Heart left ventricle (tissue), 16 donors: ENCODE measurements around the gene ANKRD35. TPM values are rescaled to one million over a fixed set of nuclear protein-coding genes. Genes with fewer than 3 reads are reported as not detected.
"Not testable (repeated sequence)": the region's sequence is repeated elsewhere in the genome, so short reads cannot be mapped to it uniquely, and the experiment has no call there.

Experiments used
- ATAC-seq, 4 donors: fragments of 200-7000 bp; cut with Tn5 transposase; one replicate each; pipeline ENCODE4 v1.9.1; 2020 to 2022; ENCODE audit warnings: moderate library complexity in 4 of 4, mild to moderate bottlenecking in 3 of 4, moderate number of reproducible peaks in 1 of 4
- DNase-seq, 5 donors: peaks; one replicate each; pipeline ENCODE4 v3.0.0-alpha.2; 2020
- H3K27ac ChIP-seq, 12 donors: fragments of 200-600 bp; sonication (generic) in 4 of 12; one replicate each; pipeline versions ENCODE4 v1.5.0 to v1.8.0; 2016 to 2022; ENCODE audit warnings: mild to moderate bottlenecking in 2 of 12
- H3K27me3 ChIP-seq, 9 donors: fragments of 200-600 bp; sonication (generic) in 2 of 9; one replicate each; pipeline versions ENCODE4 v1.5.1 to v1.8.0; 2016 to 2022; ENCODE audit warnings: mild to moderate bottlenecking in 3 of 9
- H3K36me3 ChIP-seq, 9 donors: fragments of 200-600 bp; sonication (generic) in 2 of 9; one replicate each; pipeline versions ENCODE4 v1.5.0 to v1.8.0; 2018 to 2022; ENCODE audit warnings: mild to moderate bottlenecking in 2 of 9
- H3K4me1 ChIP-seq, 12 donors: fragments of 200-600 bp; sonication (generic) in 4 of 12; one replicate each; pipeline versions ENCODE4 v1.5.0 to v1.8.0; 2016 to 2022; ENCODE audit warnings: mild to moderate bottlenecking in 3 of 12
- H3K4me3 ChIP-seq, 12 donors: fragments of 200-600 bp; sonication (generic) in 4 of 12; one replicate each; pipeline versions ENCODE4 v1.5.0 to v1.8.0; 2017 to 2022; ENCODE audit warnings: mild to moderate bottlenecking in 9 of 12, moderate library complexity in 4 of 12
- H3K9me3 ChIP-seq, 12 donors: fragments of 200-600 bp; sonication (generic) in 4 of 12; one replicate each; pipeline versions ENCODE4 v1.5.0 to v1.8.0; 2016 to 2022; ENCODE audit warnings: mild to moderate bottlenecking in 1 of 12
- POLR2A ChIP-seq, 2 donors: fragments of 450-650 bp; IDR thresholded peaks; one replicate each; pipeline ENCODE4 v1.6.1; 2017; ENCODE audit warnings: antibody characterized with exemption in 2 of 2, mild to moderate bottlenecking in 2 of 2, moderate library complexity in 2 of 2
- WGBS, 4 donors: extraction: QIAGEN DNeasy Blood & Tissue Kit in 2 of 4; methylation state at CpG; one replicate each; pipeline versions ENCODE4 v1.1.5 to v1.1.7; 2013 to 2018; 5-methylcytosine and 5-hydroxymethylcytosine counted together
- intact Hi-C, 10 donors: fragments of 100-400 bp; cut with DNase I; formaldehyde crosslinking; loops; one replicate each; pipeline versions ENCODE4 v1.11.1 to v1.14.2; 2022
- long read RNA-seq, 3 donors: library from polyadenylated mRNA; unstranded; transcript quantifications; one replicate each; pipeline ENCODE4 v2.0.0, GENCODE V29; 2020 to 2021
- polyA plus RNA-seq, 2 donors: library from polyadenylated mRNA; stranded (reverse); fragments of 200-250 nt; gene quantifications; one replicate each; pipeline ENCODE4 v1.2.3, GENCODE V29; 2013
- total RNA-seq, 9 donors: library from RNA; depleted of rRNA in 2 of 9; stranded (reverse); fragments of >200 nt in 2 of 9; fragmentation: NEBNext Ultra II Directional in 3 of 9; extraction: Animal tissue kit (Norgen Biotek cat#: 25700) in 3 of 9; gene quantifications; one replicate each; pipeline versions ENCODE4 v1.1.0 to v1.2.4, GENCODE V29; 2016 to 2023
- TF ChIP-seq, protein P1 (sequence below), 12 donors: fragments of 200-600 bp; sonication (generic) in 4 of 12; IDR thresholded peaks; one replicate each; pipeline versions ENCODE4 v1.5.0 to v1.8.0; 2018 to 2022; ENCODE audit warnings: antibody characterized with exemption in 12 of 12, mild to moderate bottlenecking in 5 of 12
- donor health status: ischemic (EF 13 %, LVEDD 7.1; RV severe dilation, severe dysfunction).
- donor health status: healthy with polysubstance abuse.
- donor health status: DM: no; HTN: yes; CAD: no.
- donor health status: DM: no; HTN: no; CAD: no.
- donor health status: ischemic (EF 25% LVEDD 6.9; RV normal size, moderate dysfunction).
- donor health status: ischemic (EF 25% LVEDD 5.7; RV mildly dilated, moderate dysfunction).
- donor health status: healthy.
- donor health status: DM: yes; HTN: yes; CAD: no.
- donor health status: ischemic (EF 35%, LVEDD 5.7; RV mildly dilated, moderate dysfunction).
- donor health status: nonischemic (EF 11% LVEDD 7.7; RV severe dilation, severe dysfunction).
- donor health status: DM: yes; HTN: yes; CAD: no.
- donor health status: PGD.
- donor health status: ischemic (EF 29% LVEDD 5.4; RV normal size, mild dysfunction).
- donor health status: nonischemic (EF 23%, LVEDD 6.1; RV moderate dilation, normal function).

ANKRD35 gene, protein sequence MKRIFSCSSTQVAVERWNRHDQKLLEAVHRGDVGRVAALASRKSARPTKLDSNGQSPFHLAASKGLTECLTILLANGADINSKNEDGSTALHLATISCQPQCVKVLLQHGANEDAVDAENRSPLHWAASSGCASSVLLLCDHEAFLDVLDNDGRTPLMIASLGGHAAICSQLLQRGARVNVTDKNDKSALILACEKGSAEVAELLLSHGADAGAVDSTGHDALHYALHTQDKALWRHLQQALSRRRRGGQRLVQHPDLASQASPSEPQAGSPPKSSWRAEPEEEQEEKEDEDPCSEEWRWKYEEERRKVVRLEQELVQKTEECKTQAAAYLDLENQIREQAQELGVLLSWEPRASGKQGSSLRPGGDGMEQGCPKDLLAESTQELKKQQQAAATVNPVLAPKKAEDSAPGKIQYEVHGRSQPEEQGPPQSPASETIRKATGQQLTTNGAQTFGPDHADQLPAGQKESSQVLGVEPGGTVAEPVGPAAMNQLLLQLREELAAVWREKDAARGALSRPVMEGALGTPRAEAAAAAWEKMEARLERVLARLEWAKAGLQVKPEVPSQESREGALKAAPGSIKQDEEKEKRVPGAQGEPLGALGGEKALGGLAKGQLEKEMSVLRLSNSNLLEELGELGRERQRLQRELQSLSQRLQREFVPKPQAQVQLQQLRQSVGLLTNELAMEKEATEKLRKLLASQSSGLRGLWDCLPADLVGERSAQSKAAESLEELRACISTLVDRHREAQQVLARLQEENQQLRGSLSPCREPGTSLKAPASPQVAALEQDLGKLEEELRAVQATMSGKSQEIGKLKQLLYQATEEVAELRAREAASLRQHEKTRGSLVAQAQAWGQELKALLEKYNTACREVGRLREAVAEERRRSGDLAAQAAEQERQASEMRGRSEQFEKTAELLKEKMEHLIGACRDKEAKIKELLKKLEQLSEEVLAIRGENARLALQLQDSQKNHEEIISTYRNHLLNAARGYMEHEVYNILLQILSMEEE
- total RNA-seq (1 to 10 TPM in 2 of 9 donors, under 1 TPM in 7; 0.29 to 1.4 (median 0.51) TPM), polyA plus RNA-seq (1 to 10 TPM in 1 of 2 donors, under 1 TPM in 1; 0.50 to 1.5 TPM)
- long read RNA-seq, donor 1, partial matches to known transcripts = 2 of 2 reads
- long read RNA-seq, donor 1, other reads (novel, unspliced or antisense) = 0 of 2 reads
- long read RNA-seq, donor 2, partial matches to known transcripts = 8 of 8 reads
- long read RNA-seq, donor 2, other reads (novel, unspliced or antisense) = 0 of 8 reads
- long read RNA-seq, donor 3 = 0 reads

DNA sequence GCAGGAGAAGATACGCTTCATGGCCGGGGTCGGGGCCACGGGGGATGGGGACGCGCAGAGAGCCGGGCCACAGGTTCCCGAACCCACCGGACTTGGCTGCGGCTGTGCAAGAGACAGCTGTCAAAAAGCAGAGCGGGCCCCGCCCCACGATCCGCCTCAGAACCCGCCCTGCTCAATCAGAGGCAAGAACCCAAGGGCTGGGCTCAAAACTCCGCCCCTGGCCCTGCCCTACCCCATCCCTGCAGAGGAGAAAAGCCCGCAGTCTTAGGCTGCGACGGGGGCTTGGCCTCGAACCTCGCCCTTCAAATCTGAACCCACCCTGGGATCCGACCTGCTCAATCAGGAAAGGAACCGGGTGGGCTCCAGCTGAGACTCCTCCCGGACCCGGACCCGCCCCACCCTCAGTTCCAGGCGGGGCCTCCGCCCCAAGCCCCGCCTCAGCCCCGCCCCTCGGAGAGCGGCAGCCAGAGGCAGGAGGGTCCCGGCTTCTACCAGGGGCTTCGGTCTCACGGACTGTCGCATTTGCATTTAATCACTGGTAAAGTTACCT, at the start of gene ANKRD35:
Gene ANKRD35 (minus strand): TSS at position 129 of the 550 bp plus-strand sequence. CDS start 108 bp downstream, at position 21.
- H3K27ac ChIP-seq = peak within 1 kb of the TSS in 8 of 12 donors; percentile 24 to 66 (median 51)
- peak within 1 kb of the TSS; percentile 46 to 97 (median 76) for H3K4me3 ChIP-seq
- intact Hi-C loops = no loop called here
- no peaks in the 10 kb centered on the region for H3K9me3 ChIP-seq
- peaks cover 0 to 5% (median 0%) of the 10 kb centered on the region in 9 donors for H3K27me3 ChIP-seq
- TF ChIP-seq, protein P1, sequence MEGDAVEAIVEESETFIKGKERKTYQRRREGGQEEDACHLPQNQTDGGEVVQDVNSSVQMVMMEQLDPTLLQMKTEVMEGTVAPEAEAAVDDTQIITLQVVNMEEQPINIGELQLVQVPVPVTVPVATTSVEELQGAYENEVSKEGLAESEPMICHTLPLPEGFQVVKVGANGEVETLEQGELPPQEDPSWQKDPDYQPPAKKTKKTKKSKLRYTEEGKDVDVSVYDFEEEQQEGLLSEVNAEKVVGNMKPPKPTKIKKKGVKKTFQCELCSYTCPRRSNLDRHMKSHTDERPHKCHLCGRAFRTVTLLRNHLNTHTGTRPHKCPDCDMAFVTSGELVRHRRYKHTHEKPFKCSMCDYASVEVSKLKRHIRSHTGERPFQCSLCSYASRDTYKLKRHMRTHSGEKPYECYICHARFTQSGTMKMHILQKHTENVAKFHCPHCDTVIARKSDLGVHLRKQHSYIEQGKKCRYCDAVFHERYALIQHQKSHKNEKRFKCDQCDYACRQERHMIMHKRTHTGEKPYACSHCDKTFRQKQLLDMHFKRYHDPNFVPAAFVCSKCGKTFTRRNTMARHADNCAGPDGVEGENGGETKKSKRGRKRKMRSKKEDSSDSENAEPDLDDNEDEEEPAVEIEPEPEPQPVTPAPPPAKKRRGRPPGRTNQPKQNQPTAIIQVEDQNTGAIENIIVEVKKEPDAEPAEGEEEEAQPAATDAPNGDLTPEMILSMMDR (IDR thresholded peaks at IDR 0.05) = no peak
- no peak for TF ChIP-seq POLR2A (IDR thresholded peaks at IDR 0.05)
- WGBS, 4 donors = 0 to 1% (median 0%) methylated on average over 16 to 36 of the region's 36 CpGs
- H3K4me1 ChIP-seq = peaks cover 0 to 19% (median 12%) of the 10 kb centered on the region in 12 donors
- no peaks in the 10 kb centered on the region for H3K36me3 ChIP-seq
- DNase-seq (peak; percentile 85 to 93 (median 89)), ATAC-seq (peak; percentile 85 to 97 (median 96))

DNA sequence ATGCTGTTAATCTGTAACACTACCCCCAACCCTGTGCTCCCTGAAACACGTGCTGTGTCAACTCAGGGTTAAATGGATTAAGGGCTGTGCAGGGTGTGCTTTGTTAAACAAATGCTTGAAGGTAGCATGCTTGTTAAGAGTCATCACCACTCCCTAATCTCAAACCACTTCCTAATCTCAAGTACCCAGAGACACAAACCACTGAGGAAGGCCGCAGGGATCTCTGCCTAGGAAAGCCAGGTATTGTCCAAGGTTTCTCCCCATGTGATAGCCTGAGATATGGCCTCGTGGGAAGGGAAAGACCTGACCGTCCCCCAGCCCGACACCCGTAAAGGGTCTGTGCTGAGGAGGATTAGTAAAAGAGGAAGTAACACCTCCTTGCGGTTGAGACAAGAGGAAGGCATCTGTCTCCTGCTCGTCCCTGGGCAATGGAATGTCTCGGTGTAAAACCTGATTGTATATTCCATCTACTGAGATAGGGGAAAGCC, 46.9 kb upstream of the ANKRD35 start:
- Histone ChIP-seq H3K4me1 (peaks cover 0 to 20% (median 5%) of the 10 kb centered on the region in 12 donors), H3K36me3 (peaks cover 0 to 71% (median 61%) of the 10 kb centered on the region in 9 donors)
- intact Hi-C loops, ATAC-seq, DNase-seq, H3K27ac ChIP-seq, H3K27me3 ChIP-seq, H3K9me3 ChIP-seq, H3K4me3 ChIP-seq: not testable (repeated sequence)
- WGBS, 4 donors = 50 to 56% (median 54%) methylated on average over 9 of the region's 9 CpGs

DNA sequence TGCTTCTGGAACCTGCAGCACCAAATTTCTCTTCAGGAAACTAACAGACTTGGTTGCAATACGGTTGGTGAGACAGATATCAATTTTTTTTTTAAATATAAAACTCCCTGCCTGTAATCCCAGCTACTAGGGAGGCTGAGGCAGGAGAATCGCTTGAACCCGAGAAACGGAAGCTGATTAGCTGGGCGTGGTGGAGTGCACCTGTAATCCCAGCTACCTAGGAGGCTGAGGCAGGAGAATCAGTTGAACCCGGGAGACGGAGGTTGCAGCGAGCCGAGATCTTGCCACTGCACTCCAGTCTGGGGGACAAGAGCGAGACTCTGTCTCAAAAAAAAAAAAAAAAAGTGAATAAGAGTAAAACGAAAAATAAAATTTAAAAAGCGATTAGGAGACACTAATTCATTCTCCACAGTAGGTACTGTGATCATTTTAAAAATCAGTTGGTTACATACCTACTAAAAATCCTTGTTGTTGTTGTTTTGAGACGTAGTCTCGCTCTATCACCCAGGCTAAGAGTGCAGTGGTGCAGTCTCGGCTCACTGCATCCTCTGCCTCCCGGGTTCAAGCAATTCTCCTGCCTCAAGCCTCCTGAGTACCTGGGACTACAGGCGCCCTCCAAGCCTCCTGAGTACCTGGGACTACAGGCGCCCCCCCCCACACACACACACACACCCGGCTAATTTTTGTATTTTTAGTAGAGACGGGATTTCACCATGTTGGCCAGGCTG, 42.4 kb upstream of the ANKRD35 start:
- no peak for TF ChIP-seq POLR2A (IDR thresholded peaks at IDR 0.05)
- TF ChIP-seq, protein P1 (IDR thresholded peaks at IDR 0.05) = no peak
- DNase-seq (no peak), ATAC-seq (no peak)
- Histone ChIP-seq H3K4me3 (peak overlapping the region; percentile 52 to 90 (median 74)), H3K9me3 (no peaks in the 10 kb centered on the region), H3K36me3 (peaks cover 0 to 48% (median 36%) of the 10 kb centered on the region in 9 donors), H3K27ac (peak overlapping the region; percentile 88 to 99 (median 94)), H3K27me3 (no peaks in the 10 kb centered on the region), H3K4me1 (peaks cover 0 to 24% (median 15%) of the 10 kb centered on the region in 12 donors)
- 67 to 72% (median 69%) methylated on average over 20 of the region's 20 CpGs for WGBS, 4 donors
- intact Hi-C loops = loop anchor here in 7 of 10 donors (1.0 to 5.0 kb wide), 4 partner anchors 29 to 34 kb away; partner anchors contain the start of genes ANKRD34A (in 2 of the 7), LIX1L (in 2 of the 7) and POLR3GL (in 2 of the 7)
